Chondrocyte (in vitro differentiated cells): ENCODE measurements around the gene TBC1D16. TPM values are rescaled to one million over a fixed set of nuclear protein-coding genes. Genes with fewer than 3 reads are reported as not detected.

Source experiments
- DNase-seq: peaks from one replicate; pipeline ENCODE4 v3.0.0; 2021; ENCODE audit warnings: mixed read lengths, low spot score
- H3K27ac Mint-ChIP-seq: one replicate; pipeline ENCODE4 v1.8.0; 2021; ENCODE audit warnings: mild to moderate bottlenecking, moderate library complexity, mixed read lengths; ENCODE audit not compliant: unreplicated experiment
- H3K27me3 Mint-ChIP-seq: 2 replicates; pipeline ENCODE4 v1.8.0; 2021; ENCODE audit warnings: low read depth, mixed read lengths
- H3K36me3 Mint-ChIP-seq: 2 replicates; pipeline ENCODE4 v1.8.0; 2021; ENCODE audit warnings: low read depth, mixed read lengths
- H3K4me1 Mint-ChIP-seq: 2 replicates; pipeline ENCODE4 v1.8.0; 2021; ENCODE audit warnings: low read depth, mild to moderate bottlenecking, mixed read lengths
- H3K4me3 Mint-ChIP-seq: one replicate; pipeline ENCODE4 v1.8.0; 2021; ENCODE audit warnings: mild to moderate bottlenecking, moderate library complexity, mixed read lengths; ENCODE audit not compliant: unreplicated experiment
- H3K9me3 Mint-ChIP-seq: 2 replicates; pipeline ENCODE4 v1.8.0; 2021; ENCODE audit warnings: low read depth, mixed read lengths
- CTCF ChIP-seq: fragments of 200-600 bp; sonication (generic); IDR thresholded peaks from 2 replicates; pipeline ENCODE4 v1.5.0; 2021; ENCODE audit warnings: antibody characterized with exemption, mild to moderate bottlenecking, moderate library complexity
- total RNA-seq: library from RNA; stranded (reverse); gene quantifications from 3 replicates; pipeline ENCODE4 v1.2.1, GENCODE V29; 2021

Gene TBC1D16
- total RNA-seq, 1 donor from 2014 or later = 51.4 TPM

- Mint-ChIP-seq H3K27ac (no peak overlapping the region), H3K36me3 (peaks cover 35% of the 10 kb centered on the region), H3K4me3 (no peak overlapping the region), H3K4me1 (no peaks in the 10 kb centered on the region), H3K9me3 (no peaks in the 10 kb centered on the region), H3K27me3 (no peaks in the 10 kb centered on the region)
- TF ChIP-seq CTCF = no peak
- peak; percentile 81 for DNase-seq
Observed at GRCh38 chr17:79943347-79944241, 92.1 kb downstream of the TBC1D16 start.

- peak; percentile 78 for DNase-seq
- Mint-ChIP-seq H3K9me3 (no peaks in the 10 kb centered on the region), H3K27me3 (no peaks in the 10 kb centered on the region), H3K36me3 (peaks cover 32% of the 10 kb centered on the region), H3K4me1 (no peaks in the 10 kb centered on the region), H3K4me3 (no peak overlapping the region), H3K27ac (no peak overlapping the region)
- TF ChIP-seq CTCF = no peak
Observed at GRCh38 chr17:79942591-79943346, 92.9 kb downstream of the TBC1D16 start.

DNA sequence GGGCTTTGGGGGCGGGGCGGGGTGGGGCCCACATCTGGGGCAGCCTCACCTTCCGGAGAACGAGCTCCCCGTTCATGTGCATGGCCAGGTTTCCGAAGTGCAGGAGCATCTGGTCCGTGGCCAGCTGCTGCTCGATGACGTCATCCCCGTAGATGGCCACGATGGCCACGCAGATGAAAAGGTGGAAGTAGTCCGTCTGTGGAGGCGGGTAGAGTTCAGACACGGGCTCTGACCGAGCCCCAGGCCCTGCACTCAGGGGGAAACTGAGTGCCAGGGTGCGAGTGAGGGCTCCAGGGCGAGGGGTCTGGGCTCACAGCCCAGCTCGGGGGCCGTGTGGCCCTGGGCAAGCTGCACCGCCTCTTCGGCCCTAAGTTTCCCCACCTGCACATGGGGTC lies 93.7 kb downstream of the TBC1D16 start:
- H3K36me3 Mint-ChIP-seq = peaks cover 31% of the 10 kb centered on the region
- no peaks in the 10 kb centered on the region for H3K27me3 Mint-ChIP-seq
- no peak for TF ChIP-seq CTCF
- peak; percentile 68 for DNase-seq
- peaks cover 3% of the 10 kb centered on the region for H3K4me1 Mint-ChIP-seq
- no peaks in the 10 kb centered on the region for H3K9me3 Mint-ChIP-seq
- H3K27ac Mint-ChIP-seq = no peak overlapping the region
- no peak overlapping the region for H3K4me3 Mint-ChIP-seq

- peaks cover 3% of the 10 kb centered on the region for H3K4me1 Mint-ChIP-seq
- no peaks in the 10 kb centered on the region for H3K9me3 Mint-ChIP-seq
Observed at GRCh38 chr17:79941088-79942010, 94.3 kb downstream of the TBC1D16 start.

More at GRCh38 chr17:79941088-79942010, 94.3 kb downstream of the TBC1D16 start:
- Mint-ChIP-seq H3K4me3 (no peak overlapping the region), H3K27ac (no peak overlapping the region), H3K36me3 (peaks cover 31% of the 10 kb centered on the region), H3K27me3 (no peaks in the 10 kb centered on the region)
- TF ChIP-seq CTCF = no peak
- peak; percentile 89 for DNase-seq
